GM12873 (cell line): ENCODE data around the gene RAB31.

ENCODE experiments used
- CTCF ChIP-seq: IDR thresholded peaks from 2 replicates; pipeline ENCODE4 v1.5.1; 2012; ENCODE audit warnings: low read depth, mild to moderate bottlenecking, moderate library complexity, low read length, control low read depth; ENCODE audit not compliant: insufficient read depth; ENCODE audit errors: missing control alignments

Gene RAB31

GRCh38 chr18:9757827-9758621, 49.9 kb downstream of the RAB31 start:
- TF ChIP-seq CTCF, result no peak

- no peak for TF ChIP-seq CTCF
Measured at GRCh38 chr18:9758624-9759075, 50.5 kb downstream of the RAB31 start.

GRCh38 chr18:9760641-9761040, 52.5 kb downstream of the RAB31 start:
- TF ChIP-seq CTCF, result no peak

GRCh38 chr18:9762526-9762925, 54.4 kb downstream of the RAB31 start:
- TF ChIP-seq CTCF, result no peak

- no peak for TF ChIP-seq CTCF
Measured at GRCh38 chr18:9763157-9763556, 55.1 kb downstream of the RAB31 start.

- no peak for TF ChIP-seq CTCF
Measured at GRCh38 chr18:9764011-9764481, 55.9 kb downstream of the RAB31 start.

- TF ChIP-seq CTCF, result no peak
Measured at GRCh38 chr18:9765501-9765900, 57.4 kb downstream of the RAB31 start.
